RWPE2 (cell line): ENCODE data around the gene BMP6.
A peak's percentile ranks its signal among the peaks of the same experiment; 100 is the strongest.

ENCODE experiments used
- ATAC-seq: fragments of 200-7000 bp; cut with Tn5 transposase; 3 replicates; pipeline ENCODE4 v1.9.1; 2021; ENCODE audit warnings: low read depth
- DNase-seq: peaks from one replicate; pipeline ENCODE4 v3.0.0-alpha.2; 2020; ENCODE audit warnings: low spot score
- H3K27ac ChIP-seq: fragments of 450-650 bp; 2 replicates; pipeline ENCODE4 v1.5.1; 2017; ENCODE audit warnings: mild to moderate bottlenecking; ENCODE audit not compliant: poor library complexity, severe bottlenecking
- H3K27me3 ChIP-seq: fragments of 250-450 bp; sonication (Bioruptor Pico); 2 replicates; pipeline ENCODE4 v1.5.1; 2021; ENCODE audit warnings: mild to moderate bottlenecking, moderate library complexity; ENCODE audit not compliant: insufficient read depth, poor library complexity, severe bottlenecking
- H3K36me3 ChIP-seq: fragments of 250-450 bp; sonication (Bioruptor Pico); 2 replicates; pipeline ENCODE4 v1.5.1; 2020; ENCODE audit warnings: low read depth, mild to moderate bottlenecking, moderate library complexity
- H3K4me1 ChIP-seq: fragments of 250-450 bp; sonication (Bioruptor Pico); 2 replicates; pipeline ENCODE4 v1.5.1; 2021; ENCODE audit warnings: mild to moderate bottlenecking, moderate library complexity; ENCODE audit not compliant: insufficient read depth, poor library complexity, severe bottlenecking
- H3K4me3 ChIP-seq: fragments of 250-450 bp; sonication (Bioruptor Pico); 2 replicates; pipeline ENCODE4 v1.5.1; 2021; ENCODE audit warnings: mild to moderate bottlenecking, moderate library complexity; ENCODE audit not compliant: severe bottlenecking
- H3K9me3 ChIP-seq: fragments of 250-450 bp; sonication (Bioruptor Pico); 2 replicates; pipeline ENCODE4 v1.5.1; 2021; ENCODE audit warnings: mild to moderate bottlenecking, moderate library complexity; ENCODE audit not compliant: severe bottlenecking
- CTCF ChIP-seq: fragments of 450-650 bp; IDR thresholded peaks from one replicate; pipeline ENCODE4 v1.5.1; 2017; ENCODE audit warnings: mild to moderate bottlenecking, moderate library complexity; ENCODE audit not compliant: poor library complexity, severe bottlenecking

Gene BMP6

DNA sequence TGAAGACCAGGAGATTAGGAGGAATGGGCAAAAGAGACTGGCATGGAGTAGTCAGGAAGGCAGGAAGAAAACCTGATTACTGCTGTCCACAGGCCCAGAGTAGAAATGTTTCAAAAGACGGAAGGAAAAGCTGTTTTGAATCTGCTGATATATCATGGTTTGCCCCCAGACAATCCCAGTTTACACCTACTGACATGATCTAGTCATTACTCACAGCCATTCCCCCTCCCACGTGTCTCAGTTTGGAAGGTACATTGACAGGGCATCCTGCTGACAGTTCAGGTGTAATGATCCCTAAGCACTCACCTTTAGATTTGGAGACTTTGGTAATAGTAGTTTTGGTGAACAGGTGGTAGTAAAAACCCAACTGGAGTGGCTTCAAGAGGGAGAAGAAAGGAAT lies 194.5 kb downstream of the BMP6 start:
- peaks cover 10% of the 10 kb centered on the region for H3K4me1 ChIP-seq
- no peak overlapping the region for H3K27ac ChIP-seq
- no peaks in the 10 kb centered on the region for H3K9me3 ChIP-seq
- H3K27me3 ChIP-seq = no peaks in the 10 kb centered on the region
- ATAC-seq = peak; percentile 86
- no peak for TF ChIP-seq CTCF
- H3K36me3 ChIP-seq = no peaks in the 10 kb centered on the region
- no peak for DNase-seq
- no peak overlapping the region for H3K4me3 ChIP-seq

GRCh38 chr6:7921046-7921445 lies 195.1 kb downstream of the BMP6 start:
- no peaks in the 10 kb centered on the region for H3K36me3 ChIP-seq
- no peaks in the 10 kb centered on the region for H3K27me3 ChIP-seq
- ATAC-seq (no peak), DNase-seq (no peak)
- H3K4me1 ChIP-seq = peaks cover 10% of the 10 kb centered on the region
- peaks cover 4% of the 10 kb centered on the region for H3K9me3 ChIP-seq
- no peak for TF ChIP-seq CTCF
- no peak overlapping the region for H3K4me3 ChIP-seq
- H3K27ac ChIP-seq = no peak overlapping the region

DNA sequence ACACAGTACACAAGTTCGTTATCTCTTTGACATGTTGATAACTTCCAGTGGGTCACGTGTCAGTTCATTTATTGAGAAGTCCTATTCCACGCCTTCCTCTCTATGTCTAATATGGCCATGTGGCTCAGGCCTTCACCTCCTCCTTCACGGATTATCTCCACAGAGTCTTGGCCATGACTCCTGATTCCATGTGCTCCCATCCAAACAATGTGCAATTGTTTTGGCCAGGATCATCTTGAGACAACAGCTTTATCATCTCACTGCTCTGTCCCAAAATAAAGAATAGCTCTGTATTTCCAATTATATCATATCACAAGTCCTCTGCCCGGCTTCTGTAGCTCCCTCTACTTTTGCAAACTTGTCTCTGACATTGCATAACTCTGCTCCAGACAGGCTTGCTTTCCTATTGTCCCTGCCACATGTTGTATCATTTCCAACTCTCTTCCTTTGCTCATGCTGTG lies 195.8 kb downstream of the BMP6 start:
- Histone ChIP-seq H3K27ac (no peak overlapping the region), H3K4me3 (no peak overlapping the region), H3K27me3 (no peaks in the 10 kb centered on the region), H3K36me3 (no peaks in the 10 kb centered on the region), H3K4me1 (peaks cover 10% of the 10 kb centered on the region), H3K9me3 (peaks cover 4% of the 10 kb centered on the region)
- DNase-seq (no peak), ATAC-seq (no peak)
- no peak for TF ChIP-seq CTCF

DNA sequence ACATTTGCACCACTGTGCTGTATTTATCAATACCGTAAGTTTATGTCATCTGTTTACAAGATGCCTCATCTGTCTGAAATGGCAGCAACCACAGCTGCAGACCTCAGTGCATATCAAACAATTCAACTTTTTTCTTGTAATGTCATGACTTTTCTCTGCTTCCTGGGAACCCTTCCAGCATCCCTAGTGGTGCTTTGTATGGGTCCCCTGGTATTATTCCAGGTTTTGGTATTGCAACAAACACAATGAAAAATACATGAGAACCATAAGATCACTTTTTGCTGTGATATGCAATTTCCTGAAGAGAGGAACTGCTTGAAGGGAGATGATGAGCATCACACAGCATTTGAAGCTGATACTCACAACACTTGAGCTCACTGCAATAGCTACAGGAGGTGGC lies 196.7 kb downstream of the BMP6 start:
- DNase-seq (no peak), ATAC-seq (no peak)
- H3K9me3 ChIP-seq = peaks cover 4% of the 10 kb centered on the region
- TF ChIP-seq CTCF = no peak
- H3K27ac ChIP-seq = no peak overlapping the region
- H3K36me3 ChIP-seq = no peaks in the 10 kb centered on the region
- H3K27me3 ChIP-seq = no peaks in the 10 kb centered on the region
- peaks cover 10% of the 10 kb centered on the region for H3K4me1 ChIP-seq
- no peak overlapping the region for H3K4me3 ChIP-seq

GRCh38 chr6:7924867-7925266 lies 199.0 kb downstream of the BMP6 start:
- ATAC-seq = no peak
- H3K27ac ChIP-seq = no peak overlapping the region

More at GRCh38 chr6:7924867-7925266, 199.0 kb downstream of the BMP6 start:
- Histone ChIP-seq H3K4me1 (peaks cover 7% of the 10 kb centered on the region), H3K36me3 (no peaks in the 10 kb centered on the region), H3K9me3 (peaks cover 4% of the 10 kb centered on the region), H3K27me3 (peaks cover 3% of the 10 kb centered on the region), H3K4me3 (no peak overlapping the region)
- no peak for TF ChIP-seq CTCF
- no peak for DNase-seq
